ENCODE results near the gene TRAPPC12.
"Not testable (repeated sequence)": the region's sequence is repeated elsewhere in the genome, so short reads cannot be mapped to it uniquely, and the experiment has no call there.

The TRAPPC12 gene

DNA sequence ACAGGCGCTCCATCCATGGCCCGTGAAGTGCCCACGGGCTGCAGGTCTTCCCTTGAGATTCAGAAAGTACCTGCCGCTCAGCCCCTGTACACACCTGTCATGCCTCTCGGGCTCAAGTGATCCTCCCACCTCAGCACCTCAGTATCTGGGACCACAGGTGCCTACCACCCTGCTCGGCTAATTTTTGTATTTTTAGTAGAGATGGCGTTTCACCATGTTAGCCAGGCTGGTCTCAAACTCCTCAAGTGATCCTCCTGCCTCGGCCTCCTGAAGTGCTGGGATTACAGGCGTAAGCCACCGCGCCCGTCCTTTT lies 112.9 kb downstream of the TRAPPC12 start:
- DNase-seq (ENCODE audit: low read depth, low spot score); H3K27ac ChIP-seq: not testable (repeated sequence)

DNA sequence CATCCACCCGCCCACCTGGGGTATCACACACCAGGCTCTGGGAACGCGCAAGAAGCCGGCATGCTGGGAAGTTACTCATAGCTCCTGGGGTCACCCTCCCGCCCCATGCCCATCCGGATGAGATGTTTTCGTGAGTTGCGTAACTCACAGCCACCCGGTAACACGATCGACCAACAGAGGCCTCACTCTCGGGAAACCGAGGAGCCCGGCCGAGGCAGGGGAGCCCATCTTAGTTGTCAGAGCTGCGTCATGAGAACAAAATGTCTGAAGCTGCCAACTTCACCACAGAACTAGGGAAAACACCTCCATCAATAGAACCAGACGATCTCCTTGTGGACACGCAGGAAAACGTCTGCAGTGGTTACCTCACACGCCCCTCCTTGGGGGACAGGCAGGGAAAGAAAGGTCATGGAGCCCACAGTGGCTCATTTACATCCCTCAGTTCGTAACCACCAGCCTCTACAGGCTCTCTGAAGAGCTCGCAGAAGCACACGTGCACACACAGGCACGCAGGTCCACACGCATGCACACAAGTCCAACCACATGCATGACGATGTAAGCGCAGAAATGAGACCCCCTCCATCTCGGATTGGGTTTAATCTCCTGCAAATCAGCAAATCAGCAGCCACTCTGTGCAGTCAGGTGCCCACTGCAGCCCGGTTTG lies 113.6 kb downstream of the TRAPPC12 start:
- DNase-seq (ENCODE audit: low read depth, low spot score): no peak
- no peak overlapping the region for H3K27ac ChIP-seq

DNA sequence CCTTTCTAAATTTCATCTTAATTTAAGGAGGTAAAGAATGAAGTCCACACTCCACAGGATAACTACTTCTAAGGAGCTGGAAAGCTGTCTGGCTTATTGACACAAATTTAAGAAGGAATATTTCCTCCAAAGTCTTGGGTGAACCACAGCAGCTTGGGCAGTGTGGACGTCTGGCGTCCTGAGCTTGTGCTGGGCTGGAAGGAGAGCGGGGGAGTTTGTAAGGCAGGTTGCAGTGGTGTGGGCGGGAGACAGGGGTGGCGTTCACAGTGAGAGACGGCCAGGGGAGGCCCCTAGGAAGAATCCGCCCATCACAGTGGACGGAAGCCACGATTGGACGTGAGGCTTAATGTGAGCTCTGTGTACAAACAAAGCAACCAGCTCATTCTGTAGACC lies 114.1 kb downstream of the TRAPPC12 start:
- DNase-seq (ENCODE audit: low read depth, low spot score): no peak
- H3K27ac ChIP-seq: no peak overlapping the region

DNA sequence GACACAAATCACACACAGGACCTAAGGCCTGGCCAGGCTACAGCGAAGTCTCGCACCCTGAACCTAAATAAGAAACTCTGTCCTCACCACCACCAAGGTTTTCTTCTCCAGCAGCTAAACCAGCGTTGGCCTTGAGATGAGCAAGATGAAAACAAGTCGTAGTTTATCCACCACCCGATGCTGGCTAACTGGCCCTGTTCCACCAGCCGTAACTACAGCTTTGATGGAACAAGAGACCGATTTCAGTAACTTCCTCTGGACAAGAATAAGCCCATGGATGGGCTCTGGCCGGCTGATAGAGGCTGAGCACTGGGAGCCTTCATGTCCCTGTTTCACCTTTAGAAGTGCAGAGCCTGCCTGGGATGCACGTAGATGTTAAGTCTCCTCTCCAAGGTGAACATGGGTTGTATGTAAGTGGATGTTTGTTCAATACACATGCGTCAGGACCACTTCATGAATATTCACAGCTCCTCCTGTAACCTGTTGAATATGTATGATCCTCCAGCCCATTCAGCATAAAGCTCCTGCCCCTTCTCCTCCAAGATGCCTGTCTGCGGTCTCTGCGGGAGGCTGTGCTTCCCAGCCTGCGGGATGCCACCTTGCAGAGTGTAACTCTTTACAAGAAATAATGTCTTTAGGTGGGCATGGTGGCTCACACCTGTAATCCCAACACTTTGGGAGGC lies 115.6 kb downstream of the TRAPPC12 start:
- no peak overlapping the region for H3K27ac ChIP-seq
- no peak for DNase-seq (ENCODE audit: low read depth, low spot score)

DNA sequence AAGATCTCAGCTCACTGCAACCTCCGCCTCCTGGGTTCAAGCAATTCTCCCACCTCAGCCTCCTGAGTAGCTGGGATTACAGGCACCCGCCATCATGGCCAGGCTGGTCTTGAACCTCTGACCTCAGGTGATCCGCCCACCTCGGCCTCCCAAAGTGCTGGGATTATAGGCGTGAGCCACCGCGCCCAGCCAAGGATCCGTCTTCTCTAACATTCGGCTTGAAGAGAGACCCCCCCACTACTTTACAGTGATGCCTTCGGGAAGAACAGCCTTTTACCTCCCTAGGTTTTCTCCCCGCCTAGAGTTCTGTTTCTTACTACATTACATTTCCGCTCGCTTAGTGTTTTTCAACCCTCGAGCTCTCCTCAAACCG lies 117.2 kb downstream of the TRAPPC12 start:
- DNase-seq (ENCODE audit: low read depth, low spot score); H3K27ac ChIP-seq: not testable (repeated sequence)

DNA sequence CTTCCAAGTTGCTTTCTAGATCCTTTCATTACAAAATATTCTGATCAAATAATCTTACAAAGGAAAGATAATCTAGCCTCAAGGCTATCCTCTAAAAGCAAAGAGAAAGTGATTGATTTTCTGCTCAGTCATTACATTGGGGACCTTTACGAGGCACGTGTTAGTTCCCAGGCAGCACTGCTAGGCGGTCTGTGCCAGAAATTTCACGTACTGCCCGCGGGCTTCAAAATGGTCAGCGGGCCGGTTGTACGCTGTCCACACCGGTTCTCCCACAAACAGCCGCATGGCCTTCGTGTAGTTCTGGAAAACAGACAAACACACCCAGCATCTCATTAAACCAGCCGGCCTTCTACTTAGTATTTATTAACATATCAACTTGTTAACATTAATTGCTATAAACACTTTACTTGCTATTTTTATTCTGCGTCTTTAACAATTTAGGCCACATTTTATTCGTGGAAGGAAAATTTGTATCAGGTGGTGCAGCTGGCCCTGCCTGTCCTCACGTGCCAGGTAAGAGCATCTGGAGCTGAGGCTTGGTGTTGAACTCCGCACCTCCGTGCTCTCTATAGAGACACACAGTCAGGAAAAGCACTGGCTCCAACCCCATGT lies 119.4 kb downstream of the TRAPPC12 start:
- no peak overlapping the region for H3K27ac ChIP-seq
- no peak for DNase-seq (ENCODE audit: low read depth, low spot score)

DNA sequence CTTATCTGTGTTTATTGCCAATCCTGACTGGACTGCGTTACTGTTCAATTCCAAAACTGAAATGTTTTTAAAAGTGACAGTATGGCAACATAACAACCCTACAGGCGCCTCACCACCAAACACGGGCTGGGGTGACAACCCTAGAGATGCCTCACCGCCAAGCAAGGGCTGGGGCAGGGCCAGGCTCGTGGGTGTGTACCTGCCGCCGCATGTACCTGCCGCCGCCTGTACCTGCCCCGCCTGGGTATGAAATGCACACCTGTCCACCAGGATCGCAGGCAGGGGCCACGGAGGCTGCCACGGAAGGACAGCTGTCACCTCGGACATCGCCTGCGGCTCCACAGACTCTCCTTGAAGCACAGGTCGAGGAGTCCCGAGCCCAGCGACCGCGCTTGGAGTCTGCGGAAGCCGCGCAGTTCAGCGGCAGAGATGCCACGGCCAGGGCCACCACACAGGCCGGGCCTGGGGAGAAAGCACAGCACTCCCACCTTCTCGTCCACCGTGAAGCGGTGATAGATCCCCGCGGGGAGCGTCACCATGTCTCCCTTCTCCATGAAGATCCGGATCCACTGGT lies 120.9 kb downstream of the TRAPPC12 start:
- no peak for DNase-seq (ENCODE audit: low read depth, low spot score)
- no peak overlapping the region for H3K27ac ChIP-seq

DNA sequence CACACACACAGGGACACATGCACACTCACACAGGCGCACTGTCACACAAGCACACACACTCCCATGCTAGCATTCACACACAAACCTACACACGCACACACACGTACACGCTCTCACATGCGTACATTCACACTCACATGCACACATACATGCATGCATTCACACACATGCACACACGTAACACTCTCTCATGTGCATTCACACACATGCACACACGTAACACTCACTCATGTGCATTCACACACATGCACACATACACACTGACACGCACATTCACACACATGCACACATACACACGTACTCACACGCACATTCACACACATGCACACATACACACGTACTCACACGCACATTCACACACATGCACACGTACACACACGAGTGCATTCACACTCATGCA lies 123.6 kb downstream of the TRAPPC12 start:
- DNase-seq (ENCODE audit: low read depth, low spot score): no peak

DNA sequence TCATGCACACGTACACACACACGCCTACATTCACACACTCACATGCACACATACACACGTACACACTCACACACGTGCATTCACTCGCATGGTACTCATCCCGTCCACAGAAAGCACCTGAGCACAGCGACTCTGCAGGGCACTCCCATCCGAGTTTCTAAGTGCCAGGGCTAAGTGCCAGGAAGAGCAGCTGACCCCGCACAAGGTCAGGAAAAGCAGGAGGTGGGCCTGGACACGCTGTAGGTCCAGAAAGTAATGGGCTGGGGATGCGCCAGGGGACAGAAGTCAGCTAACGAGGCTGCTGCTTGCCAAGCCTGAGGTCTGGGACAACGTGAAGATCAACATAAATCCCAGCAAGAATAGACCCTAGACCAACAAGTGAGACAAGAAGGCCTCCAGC lies 124.0 kb downstream of the TRAPPC12 start:
- no peak for DNase-seq (ENCODE audit: low read depth, low spot score)

More for the DNA sequence above, 123.6 kb downstream of the TRAPPC12 start:
- H3K27ac ChIP-seq: no peak overlapping the region

DNA sequence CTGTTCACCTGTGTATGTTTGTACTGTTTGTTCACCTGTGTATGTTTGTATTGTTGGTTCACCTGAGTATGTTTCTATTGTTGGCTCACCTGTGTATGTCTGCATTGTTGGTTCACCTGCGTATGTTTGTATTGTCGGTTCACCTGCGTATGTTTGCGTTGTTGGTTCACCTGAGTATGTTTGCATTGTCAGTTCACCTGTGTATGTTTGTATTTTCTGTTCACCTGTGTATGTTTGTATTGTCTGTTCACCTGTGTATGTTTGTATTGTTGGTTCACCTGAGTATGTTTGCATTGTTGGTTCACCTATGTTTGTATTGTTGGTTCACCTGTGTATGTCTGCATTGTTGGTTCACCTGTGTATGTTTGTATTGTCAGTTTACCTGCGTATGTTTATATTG lies 125.2 kb downstream of the TRAPPC12 start:
- H3K27ac ChIP-seq: no peak overlapping the region
- no peak for DNase-seq (ENCODE audit: low read depth, low spot score)

More for the DNA sequence above, 124.0 kb downstream of the TRAPPC12 start:
- H3K27ac ChIP-seq: no peak overlapping the region

DNA sequence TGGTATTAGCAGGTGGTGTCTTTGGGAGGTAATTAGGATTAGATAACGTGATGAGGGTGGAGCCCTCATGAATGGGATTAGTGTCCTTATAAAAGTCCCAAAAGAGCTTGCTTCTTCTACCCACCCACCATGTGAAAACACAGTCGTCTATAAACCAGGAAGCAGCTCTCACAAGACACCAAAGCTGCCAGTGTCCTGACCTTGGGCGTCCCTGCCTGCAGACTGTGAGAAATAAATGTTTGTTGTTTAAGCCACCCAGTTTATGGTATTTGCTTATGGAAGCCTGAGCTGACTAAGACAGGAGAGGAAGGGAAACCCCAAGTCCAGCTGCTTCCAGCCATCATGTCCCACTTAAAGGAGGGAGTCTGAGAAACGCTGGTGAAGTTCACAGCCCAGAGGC lies 126.3 kb downstream of the TRAPPC12 start:
- no peak for DNase-seq (ENCODE audit: low read depth, low spot score)
- no peak overlapping the region for H3K27ac ChIP-seq

DNA sequence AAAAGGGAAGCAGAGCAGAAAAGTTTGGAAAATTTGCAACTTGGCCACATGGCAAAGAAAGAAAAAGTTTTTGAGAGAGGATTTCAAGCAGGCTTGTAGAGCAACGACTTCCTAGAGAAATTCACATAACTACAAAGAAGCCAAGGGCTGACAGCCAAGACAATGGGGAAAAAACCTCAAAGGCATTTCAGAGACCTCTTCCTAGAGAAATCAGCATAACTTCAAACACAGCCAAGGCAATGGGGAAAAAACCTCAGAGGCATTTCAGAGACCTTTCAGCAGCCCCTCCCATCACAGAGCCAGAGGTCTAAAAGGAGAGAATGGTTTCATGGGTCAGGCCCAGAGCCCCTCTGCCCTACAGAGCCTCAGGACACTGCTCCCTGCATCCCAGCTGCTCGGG lies 132.6 kb downstream of the TRAPPC12 start:
- no peak for DNase-seq (ENCODE audit: low read depth, low spot score)
- no peak overlapping the region for H3K27ac ChIP-seq

DNA sequence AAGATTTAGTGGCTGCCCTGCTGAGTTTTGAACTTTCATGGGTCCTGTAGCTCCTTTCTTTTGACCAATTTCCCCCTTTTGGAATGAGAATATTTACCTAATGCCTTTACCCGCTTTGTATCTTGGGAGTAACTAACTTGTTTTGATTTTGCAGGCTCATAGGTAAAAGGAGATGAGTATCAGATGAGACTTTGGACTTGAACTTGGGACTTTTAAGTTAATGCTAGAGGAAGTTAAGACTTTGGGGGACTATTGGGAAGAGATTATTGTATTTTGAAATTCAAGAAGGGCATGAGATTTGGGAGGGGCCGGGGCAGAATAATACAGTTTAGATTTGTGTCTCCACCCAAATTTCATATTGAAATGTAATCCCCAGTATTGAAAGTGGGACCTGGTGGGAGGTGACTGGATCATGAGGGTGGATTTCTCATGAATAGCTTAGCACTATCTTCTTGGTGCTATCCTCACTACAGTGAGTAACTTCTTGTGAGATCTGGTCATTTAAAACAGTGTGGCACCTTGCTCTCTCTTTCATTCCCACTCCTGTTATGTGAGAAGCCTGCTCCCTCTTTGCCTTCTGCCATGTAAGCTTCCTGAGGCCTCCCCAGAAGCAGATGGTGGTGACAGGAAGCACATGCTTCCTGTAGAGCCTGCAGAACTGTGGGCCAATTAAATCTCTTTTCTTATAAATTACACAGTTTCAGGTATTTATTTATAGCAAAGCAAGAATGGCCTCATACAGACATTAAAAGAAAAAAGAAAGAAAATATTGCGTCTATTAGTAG lies 133.7 kb downstream of the TRAPPC12 start:
- no peak for DNase-seq (ENCODE audit: low read depth, low spot score)
- H3K27ac ChIP-seq: no peak overlapping the region

DNA sequence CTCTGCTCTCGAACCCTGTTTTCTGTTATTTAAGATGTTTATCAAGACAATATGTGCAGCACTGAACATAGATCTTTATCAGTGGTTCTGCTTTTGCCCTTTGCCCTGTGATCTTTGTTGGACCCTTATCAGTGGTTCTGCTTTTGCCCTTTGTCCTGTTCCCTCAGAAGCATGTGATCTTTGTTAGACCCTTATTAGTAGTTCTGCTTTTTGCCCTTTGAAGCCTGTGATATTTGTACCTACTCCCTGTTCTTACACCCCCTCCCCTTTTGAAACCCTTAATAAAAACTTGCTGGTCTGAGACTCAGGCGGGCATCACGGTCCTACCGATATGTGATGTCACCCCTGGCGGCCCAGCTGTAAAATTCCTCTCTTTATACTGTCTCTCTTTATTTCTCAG lies 135.9 kb downstream of the TRAPPC12 start:
- not testable (repeated sequence) for DNase-seq (ENCODE audit: low read depth, low spot score); H3K27ac ChIP-seq

DNA sequence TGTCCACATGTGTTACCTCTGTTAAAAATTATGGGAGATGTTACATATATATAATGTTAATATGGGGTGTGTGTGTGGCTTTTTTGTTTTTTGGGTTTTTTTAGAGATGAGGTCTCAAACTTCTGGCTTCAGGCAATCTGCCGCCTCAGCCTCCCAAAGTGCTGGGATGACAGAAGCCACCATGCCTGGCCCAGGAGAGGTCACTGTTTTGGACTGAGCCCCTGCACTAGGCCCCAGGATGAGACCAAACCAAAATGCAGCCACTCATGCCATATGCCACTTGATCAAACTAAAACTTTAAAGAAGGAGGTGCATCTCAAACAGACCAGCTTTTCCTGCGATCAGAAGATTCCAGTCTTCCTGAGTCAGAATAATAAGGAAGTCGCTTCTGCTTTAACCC lies 137.3 kb downstream of the TRAPPC12 start:
- no peak overlapping the region for H3K27ac ChIP-seq
- DNase-seq (ENCODE audit: low read depth, low spot score): no peak

DNA sequence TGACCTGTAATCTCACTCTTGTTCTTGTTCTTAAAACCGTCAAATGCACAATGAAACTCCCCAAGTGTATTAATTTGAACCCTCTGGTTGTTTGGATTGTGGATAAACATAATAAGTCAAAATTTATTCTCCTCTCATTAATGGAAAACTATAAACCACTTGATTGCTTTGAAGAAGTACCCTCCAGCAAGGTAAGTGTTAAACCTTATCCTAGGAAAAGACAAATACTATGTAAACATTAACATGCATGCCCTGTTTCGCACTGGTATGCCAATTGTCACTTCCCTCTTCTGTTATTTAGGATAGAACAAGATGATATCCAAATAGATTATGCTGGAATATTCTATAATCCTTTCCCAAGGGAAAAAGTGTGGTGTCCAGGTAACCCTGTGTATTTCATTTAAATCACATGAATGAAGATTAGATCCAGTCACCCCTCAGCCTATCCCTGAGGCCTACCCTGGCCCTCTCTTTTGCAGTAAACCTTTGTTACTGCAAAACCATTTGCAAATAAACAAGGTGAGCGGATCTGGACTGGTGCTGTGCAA lies 138.5 kb downstream of the TRAPPC12 start:
- DNase-seq (ENCODE audit: low read depth, low spot score): no peak
- H3K27ac ChIP-seq: peak overlapping the region; percentile 76

DNA sequence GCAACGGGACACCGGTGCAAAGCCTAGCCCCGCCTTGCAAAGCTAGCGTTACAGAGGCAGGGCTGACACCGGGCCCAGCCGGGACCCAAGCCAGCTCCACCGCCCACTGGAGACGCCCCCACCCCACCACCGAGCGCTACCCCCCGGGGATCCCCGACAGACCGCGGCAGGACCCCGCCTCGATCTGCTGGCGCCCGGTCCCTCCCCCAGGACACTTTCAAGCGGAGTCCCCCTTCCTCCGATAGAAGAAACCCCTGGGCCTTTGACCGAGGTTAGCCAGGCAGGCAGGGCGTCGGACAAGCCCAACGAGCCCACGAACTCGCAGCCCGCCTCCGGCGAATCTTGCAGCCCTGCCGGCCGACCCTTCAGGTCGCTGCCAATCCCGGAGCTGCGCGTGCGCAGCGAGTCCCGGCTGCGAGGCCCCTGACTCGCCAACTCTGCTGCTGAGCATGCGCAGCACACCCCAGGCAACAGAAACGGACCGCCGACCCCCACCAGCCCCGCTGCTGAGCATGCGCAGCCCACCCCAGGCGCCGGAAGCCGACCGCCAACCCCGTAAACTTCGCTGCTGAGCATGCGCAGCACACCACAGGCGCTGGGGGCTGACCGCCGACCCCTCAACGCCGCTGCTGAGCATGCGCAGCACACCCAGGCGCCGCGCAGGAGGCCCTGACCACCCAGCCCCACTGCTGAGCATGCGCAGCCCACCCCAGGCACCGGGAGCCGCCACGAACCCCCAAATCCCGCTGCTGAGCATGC lies 139.2 kb downstream of the TRAPPC12 start:
- DNase-seq (ENCODE audit: low read depth, low spot score): peak; percentile 64

DNA sequence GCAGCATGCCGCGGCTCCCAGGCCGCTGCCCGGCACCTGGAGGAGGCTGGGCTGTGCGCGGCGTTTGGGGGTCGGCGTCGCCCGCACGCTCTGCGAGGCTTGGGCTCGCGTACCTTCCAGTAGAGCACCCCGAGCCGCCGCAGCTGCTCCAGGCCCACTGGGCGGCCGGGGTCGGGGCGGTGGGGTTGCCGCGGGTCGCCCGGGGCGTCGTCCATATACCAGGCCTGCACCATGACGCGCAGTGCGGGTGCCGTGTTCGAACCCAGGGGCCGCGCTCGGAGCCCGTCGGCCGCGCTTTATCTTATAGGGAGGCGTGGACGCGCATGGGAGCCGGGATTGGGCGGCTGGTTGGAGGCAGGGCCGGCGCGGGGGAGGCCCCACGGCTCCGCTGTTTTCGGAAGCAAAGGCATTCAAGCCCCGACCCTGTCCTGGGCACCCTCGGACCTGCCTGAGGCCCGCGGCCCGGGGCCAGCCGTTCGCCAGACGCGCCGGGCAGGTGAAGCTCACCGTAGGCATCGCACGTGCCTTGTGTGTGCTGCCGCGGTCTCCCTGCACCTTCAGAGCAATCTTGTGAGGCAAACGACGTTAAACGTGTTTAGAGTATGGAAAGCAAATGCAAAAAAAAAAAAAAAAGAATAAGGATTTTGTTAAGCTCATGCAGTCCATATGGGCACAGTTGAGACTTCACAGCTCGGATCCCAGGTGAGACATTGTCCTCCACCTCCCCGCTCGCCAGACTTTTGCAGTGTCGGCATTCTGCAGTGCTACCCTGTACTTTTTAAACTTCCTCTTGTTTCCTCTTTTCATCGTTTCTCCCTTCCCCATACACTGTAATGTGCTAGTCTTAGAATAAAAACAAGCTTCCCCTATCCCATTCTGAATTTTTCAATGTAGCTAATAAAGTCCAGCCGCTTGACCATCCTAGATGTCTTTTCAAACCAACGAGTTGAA lies 140.0 kb downstream of the TRAPPC12 start, which contains the start of gene ADI1:
TSS of gene ADI1 (minus strand) at position 277 of the 951 bp plus-strand sequence. CDS start at position 233, 44 bp downstream.
- H3K27ac ChIP-seq: peak within 1 kb of the TSS; percentile 76
- DNase-seq (ENCODE audit: low read depth, low spot score): peak; percentile 12

More for the DNA sequence above, 139.2 kb downstream of the TRAPPC12 start:
- peak overlapping the region; percentile 76 for H3K27ac ChIP-seq
